ENCODE data around the gene UBE2C.
A peak's percentile ranks its signal among the peaks of the same experiment; 100 is the strongest.

Gene UBE2C

GRCh38 chr20:45833883-45834796 is 21.7 kb downstream of the UBE2C start:
- peak; percentile 77 for DNase-seq

GRCh38 chr20:45834797-45835161 is 22.3 kb downstream of the UBE2C start:
- DNase-seq, result no peak

GRCh38 chr20:45835329-45835765 is 22.9 kb downstream of the UBE2C start:
- DNase-seq, result no peak

- DNase-seq, result no peak
Measured at GRCh38 chr20:45835825-45836224, 23.4 kb downstream of the UBE2C start.

- no peak for DNase-seq
Measured at GRCh38 chr20:45836841-45837240, 24.4 kb downstream of the UBE2C start.

GRCh38 chr20:45840700-45841198 is 28.3 kb downstream of the UBE2C start:
- DNase-seq, result no peak

GRCh38 chr20:45841407-45842129 is 29.1 kb downstream of the UBE2C start:
- no peak for DNase-seq

- DNase-seq, result no peak
Measured at GRCh38 chr20:45842169-45842812, 29.8 kb downstream of the UBE2C start.

GRCh38 chr20:45843506-45843905 is 31.1 kb downstream of the UBE2C start:
- no peak for DNase-seq

GRCh38 chr20:45845452-45845851 is 33.0 kb downstream of the UBE2C start:
- DNase-seq, result no peak

GRCh38 chr20:45848421-45848820 is 36.0 kb downstream of the UBE2C start:
- no peak for DNase-seq

GRCh38 chr20:45848969-45849582 is 36.6 kb downstream of the UBE2C start:
- no peak for DNase-seq

- DNase-seq, result no peak
Measured at GRCh38 chr20:45850238-45850637, 37.8 kb downstream of the UBE2C start.

GRCh38 chr20:45850926-45851325 is 38.5 kb downstream of the UBE2C start:
- no peak for DNase-seq

GRCh38 chr20:45851501-45851900 is 39.1 kb downstream of the UBE2C start:
- DNase-seq, result no peak

GRCh38 chr20:45852326-45852725 is 39.9 kb downstream of the UBE2C start:
- no peak for DNase-seq

- no peak for DNase-seq
Measured at GRCh38 chr20:45853484-45853883, 41.0 kb downstream of the UBE2C start.

GRCh38 chr20:45857114-45857881 is 44.9 kb downstream of the UBE2C start, which contains the start of the genes ACOT8 and ZSWIM3:
ACOT8 (minus strand) TSS chr20:45857392; CDS start chr20:45857315, 77 bp downstream.
ZSWIM3 (plus strand) TSS chr20:45857614; CDS start chr20:45857826, 212 bp downstream.
- peak; percentile 90 for DNase-seq

- DNase-seq, result no peak
Measured at GRCh38 chr20:45857882-45858216, 45.4 kb downstream of the UBE2C start.

GRCh38 chr20:45859916-45860315 is 47.5 kb downstream of the UBE2C start:
- DNase-seq, result no peak

- no peak for DNase-seq
Measured at GRCh38 chr20:45860560-45861220, 48.2 kb downstream of the UBE2C start.

Data from activated CD8-positive, alpha-beta memory T cell treated with anti-CD3 and anti-CD28 coated beads for 24 hours (primary cell).